Astrocyte of the spinal cord (primary cell): Measurements from ENCODE around the gene SLC7A8.

ENCODE experiments used
- DNase-seq: peaks from one replicate; pipeline ENCODE4 v3.0.0; 2011; ENCODE audit warnings: low read depth, low spot score
- H3K4me3 ChIP-seq: 2 replicates; pipeline ENCODE4 v1.5.1; 2011; ENCODE audit warnings: low read depth, mild to moderate bottlenecking, low read length, moderate library complexity
- in situ Hi-C: cut with HindIII; loops from 2 replicates; pipeline ENCODE4 v1.10.0; 2017; ENCODE audit warnings: low sequenced_read_pairs
- TF ChIP-seq, protein P1 (sequence below): IDR thresholded peaks from 2 replicates; pipeline ENCODE4 v1.5.1; 2012; ENCODE audit warnings: low read depth, mild to moderate bottlenecking, low read length, inconsistent platforms

The SLC7A8 gene

DNA sequence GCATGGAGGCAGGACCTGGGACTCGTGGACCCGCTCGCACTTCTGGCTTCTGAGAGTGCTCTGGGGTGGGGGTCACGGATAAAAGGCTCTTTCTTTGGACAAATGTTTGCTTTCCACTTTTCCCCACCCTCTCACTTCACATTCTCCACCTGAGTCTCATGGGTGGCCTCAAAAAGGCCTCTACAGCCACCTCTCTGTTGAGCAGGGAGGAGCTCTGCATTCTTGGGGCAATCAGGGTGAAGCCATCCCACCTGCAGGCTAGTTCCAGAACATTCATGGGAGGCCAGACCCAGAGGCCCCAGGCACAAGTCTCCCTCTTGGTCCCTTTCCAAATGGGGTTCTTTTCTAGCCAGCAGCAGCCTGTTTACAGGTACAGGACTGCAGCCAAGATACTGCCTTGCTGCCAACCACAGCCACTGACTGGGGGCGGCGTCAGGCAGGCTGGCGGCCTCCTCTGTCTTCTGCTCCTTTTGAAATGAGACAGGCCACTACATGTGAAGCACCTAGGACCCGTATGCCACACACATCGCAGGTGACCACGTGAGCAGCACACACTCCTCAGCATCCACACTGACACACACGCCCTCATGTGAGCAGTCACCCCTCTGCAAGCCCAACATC lies 46.2 kb downstream of the SLC7A8 start:
- no peak overlapping the region for H3K4me3 ChIP-seq
- in situ Hi-C loops: no loop called here
- TF ChIP-seq, protein P1, sequence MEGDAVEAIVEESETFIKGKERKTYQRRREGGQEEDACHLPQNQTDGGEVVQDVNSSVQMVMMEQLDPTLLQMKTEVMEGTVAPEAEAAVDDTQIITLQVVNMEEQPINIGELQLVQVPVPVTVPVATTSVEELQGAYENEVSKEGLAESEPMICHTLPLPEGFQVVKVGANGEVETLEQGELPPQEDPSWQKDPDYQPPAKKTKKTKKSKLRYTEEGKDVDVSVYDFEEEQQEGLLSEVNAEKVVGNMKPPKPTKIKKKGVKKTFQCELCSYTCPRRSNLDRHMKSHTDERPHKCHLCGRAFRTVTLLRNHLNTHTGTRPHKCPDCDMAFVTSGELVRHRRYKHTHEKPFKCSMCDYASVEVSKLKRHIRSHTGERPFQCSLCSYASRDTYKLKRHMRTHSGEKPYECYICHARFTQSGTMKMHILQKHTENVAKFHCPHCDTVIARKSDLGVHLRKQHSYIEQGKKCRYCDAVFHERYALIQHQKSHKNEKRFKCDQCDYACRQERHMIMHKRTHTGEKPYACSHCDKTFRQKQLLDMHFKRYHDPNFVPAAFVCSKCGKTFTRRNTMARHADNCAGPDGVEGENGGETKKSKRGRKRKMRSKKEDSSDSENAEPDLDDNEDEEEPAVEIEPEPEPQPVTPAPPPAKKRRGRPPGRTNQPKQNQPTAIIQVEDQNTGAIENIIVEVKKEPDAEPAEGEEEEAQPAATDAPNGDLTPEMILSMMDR: no peak
- no peak for DNase-seq

- H3K4me3 ChIP-seq: no peak overlapping the region
- no peak for DNase-seq
- TF ChIP-seq, protein P1: no peak
- in situ Hi-C loops: no loop called here
These were observed 46.8 kb downstream of the SLC7A8 start for GRCh38 chr14:23136566-23137133.

DNA sequence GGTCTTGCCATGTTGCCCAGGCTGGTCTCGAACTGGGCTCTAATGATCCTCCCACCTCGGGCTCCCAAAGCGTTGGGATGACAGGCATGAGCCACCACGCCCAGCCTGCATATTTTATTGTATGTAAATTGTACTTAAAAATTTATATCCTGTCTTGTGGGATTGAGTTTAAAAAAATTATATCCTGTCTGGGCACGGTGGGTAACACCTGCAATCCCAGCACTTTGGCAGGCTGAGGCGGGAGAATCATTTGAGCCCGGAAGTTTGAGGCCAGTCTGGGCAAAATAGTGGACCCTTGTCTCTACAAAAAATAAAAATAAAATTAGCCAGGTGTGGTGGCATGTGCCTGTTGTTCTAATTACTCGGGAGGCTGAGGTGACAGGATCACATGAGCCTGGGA lies 50.5 kb downstream of the SLC7A8 start:
- in situ Hi-C loops: no loop called here
- no peak for DNase-seq
- TF ChIP-seq, protein P1: no peak
- no peak overlapping the region for H3K4me3 ChIP-seq

DNA sequence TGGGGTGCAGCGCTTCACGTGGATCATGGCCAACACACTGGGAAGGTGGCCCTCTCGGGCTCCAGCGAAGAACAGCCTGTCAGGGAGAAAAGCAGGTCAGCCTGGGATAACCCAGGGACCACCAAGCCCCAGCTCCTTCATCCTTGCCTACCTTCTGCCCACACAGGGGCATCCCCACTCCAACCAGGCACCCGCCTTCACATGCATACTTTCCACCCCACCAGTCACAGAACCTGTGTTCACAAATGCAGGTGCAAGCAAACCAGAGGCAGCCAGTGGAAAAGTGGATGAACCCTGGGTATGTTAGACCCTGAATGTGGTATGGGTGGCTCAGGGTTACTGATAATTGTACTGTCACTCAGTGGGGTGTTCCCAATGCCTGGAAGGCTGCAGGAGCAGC lies 52.0 kb downstream of the SLC7A8 start:
- TF ChIP-seq, protein P1: no peak
- in situ Hi-C loops: no loop called here
- no peak overlapping the region for H3K4me3 ChIP-seq
- DNase-seq: no peak

GRCh38 chr14:23130871-23131270 lies 52.6 kb downstream of the SLC7A8 start:
- in situ Hi-C loops: no loop called here
- no peak for DNase-seq
- TF ChIP-seq, protein P1: no peak
- H3K4me3 ChIP-seq: no peak overlapping the region

DNA sequence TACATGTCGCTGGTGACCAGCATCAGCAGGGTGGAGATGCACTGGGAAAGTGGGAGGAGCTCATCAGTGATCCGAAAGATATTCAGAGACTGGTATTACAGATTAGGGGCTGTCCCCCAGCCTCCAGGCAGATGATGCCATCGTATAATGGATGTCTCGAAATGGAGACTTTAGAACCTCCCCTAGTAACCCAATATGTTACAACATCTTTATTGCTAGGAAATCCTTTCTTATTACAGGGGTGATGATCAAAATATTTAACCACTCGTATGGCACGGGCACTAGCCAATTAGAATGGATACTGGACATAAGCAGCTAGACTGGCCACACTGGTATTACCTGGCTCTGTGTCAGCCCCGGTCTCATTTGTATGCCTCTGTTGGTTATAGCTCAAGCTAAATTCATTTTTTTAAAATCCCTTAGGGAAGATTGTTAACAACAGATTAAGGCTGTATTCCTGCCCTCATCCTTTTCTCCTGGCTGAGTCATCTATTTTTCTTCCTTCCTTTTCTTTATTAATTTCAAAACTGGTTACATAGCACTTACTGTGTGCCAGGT lies 53.6 kb downstream of the SLC7A8 start:
- in situ Hi-C loops: no loop called here
- H3K4me3 ChIP-seq: no peak overlapping the region
- no peak for DNase-seq
- TF ChIP-seq, protein P1: no peak
